Measurements from ENCODE around the gene KIF12.

The KIF12 gene

GRCh38 chr9:114102484-114102883, 3.4 kb upstream of the KIF12 start:
- DNase-seq = no peak

- DNase-seq = no peak
Measured at GRCh38 chr9:114100536-114100935, 1.4 kb upstream of the KIF12 start.

GRCh38 chr9:114099669-114100270, 678 bp upstream of the KIF12 start:
- DNase-seq = no peak

- DNase-seq = peak in 1 of 4 experiments; percentile 18
Measured at GRCh38 chr9:114098021-114098935, 814 bp downstream of the KIF12 start.

GRCh38 chr9:114097613-114098020, 1.5 kb downstream of the KIF12 start:
- no peak for DNase-seq

GRCh38 chr9:114096866-114097612, 2.1 kb downstream of the KIF12 start:
- no peak for DNase-seq

- no peak for DNase-seq
Measured at GRCh38 chr9:114096041-114096511, 3.0 kb downstream of the KIF12 start.

GRCh38 chr9:114094971-114095370, 4.1 kb downstream of the KIF12 start:
- DNase-seq = no peak

GRCh38 chr9:114093761-114094505, 5.2 kb downstream of the KIF12 start:
- no peak for DNase-seq

- no peak for DNase-seq
Measured at GRCh38 chr9:114093031-114093471, 6.0 kb downstream of the KIF12 start.

GRCh38 chr9:114092336-114092735, 6.8 kb downstream of the KIF12 start:
- no peak for DNase-seq

- no peak for DNase-seq
Measured at GRCh38 chr9:114091711-114092110, 7.4 kb downstream of the KIF12 start.

- DNase-seq = no peak
Measured at GRCh38 chr9:114090798-114091197, 8.3 kb downstream of the KIF12 start.

- no peak for DNase-seq
Measured at GRCh38 chr9:114089206-114089840, 9.8 kb downstream of the KIF12 start.

GRCh38 chr9:114088571-114089170, 10.4 kb downstream of the KIF12 start:
- DNase-seq = no peak

- DNase-seq = no peak
Measured at GRCh38 chr9:114087721-114088120, 11.4 kb downstream of the KIF12 start.

- no peak for DNase-seq
Measured at GRCh38 chr9:114086607-114087006, 12.5 kb downstream of the KIF12 start.

GRCh38 chr9:114086009-114086408, 13.1 kb downstream of the KIF12 start:
- no peak for DNase-seq

GRCh38 chr9:114085387-114085789, 13.7 kb downstream of the KIF12 start:
- DNase-seq = no peak

- DNase-seq = no peak
Measured at GRCh38 chr9:114084282-114085073, 14.6 kb downstream of the KIF12 start.

- DNase-seq = no peak
Measured at GRCh38 chr9:114083666-114084065, 15.4 kb downstream of the KIF12 start.
